Gastroesophageal sphincter (tissue), 4 donors: ENCODE results near the gene PRODH2. TPM values are rescaled to one million over a fixed set of nuclear protein-coding genes. Genes with fewer than 3 reads are reported as not detected.

Source experiments
- ATAC-seq: fragments of 150-250 bp; one replicate; pipeline ENCODE4 v1.9.1; 2016; ENCODE audit warnings: mild to moderate bottlenecking, moderate library complexity
- H3K27ac ChIP-seq, 4 donors: fragments of 200-600 bp; sonication (generic) in 3 of 4; 1 replicate in 3 of 4; 2 replicates in 1 of 4; pipeline ENCODE4 v1.5.1; 2016 to 2019
- H3K27me3 ChIP-seq: fragments of 200-600 bp; sonication (generic); one replicate; pipeline ENCODE4 v1.5.1; 2019
- H3K36me3 ChIP-seq, 2 donors: fragments of 200-600 bp; sonication (generic); one replicate each; pipeline ENCODE4 v1.5.1; 2019; ENCODE audit warnings: control low read depth in 1 of 2
- H3K4me1 ChIP-seq, 3 donors: fragments of 200-600 bp; sonication (generic); 1 replicate in 2 of 3; 2 replicates in 1 of 3; pipeline ENCODE4 v1.5.1; 2016 to 2019; ENCODE audit warnings: control low read depth in 2 of 3
- H3K4me3 ChIP-seq, 2 donors: fragments of 200-600 bp; sonication (generic); one replicate each; pipeline ENCODE4 v1.5.1; 2019; ENCODE audit warnings: mild to moderate bottlenecking in 1 of 2, moderate library complexity in 1 of 2
- H3K9me3 ChIP-seq, 3 donors: fragments of 200-600 bp; sonication (generic); one replicate each; pipeline ENCODE4 v1.5.1; 2017 to 2019; ENCODE audit warnings: control low read depth in 2 of 3
- CTCF ChIP-seq, 4 experiments: fragments of 200-600 bp in 2 of 4; fragments of 450-650 bp in 2 of 4; sonication (generic) in 1 of 4; IDR thresholded peaks; one replicate each; pipeline ENCODE4 v1.5.1; 2017 to 2019; ENCODE audit warnings: antibody characterized with exemption in 4 of 4, mild to moderate bottlenecking in 2 of 4, moderate library complexity in 2 of 4
- EP300 ChIP-seq: sonication (generic); formaldehyde crosslinking; IDR thresholded peaks from one replicate; pipeline ENCODE4 v1.6.1; 2017; ENCODE audit warnings: antibody characterized with exemption, mild to moderate bottlenecking
- POLR2A ChIP-seq, 2 donors: fragments of 450-650 bp; IDR thresholded peaks; one replicate each; pipeline ENCODE4 v1.6.1; 2017; ENCODE audit warnings: antibody characterized with exemption in 2 of 2, mild to moderate bottlenecking in 2 of 2, moderate library complexity in 1 of 2
- POLR2AphosphoS5 ChIP-seq: sonication (generic); formaldehyde crosslinking; IDR thresholded peaks from one replicate; pipeline ENCODE4 v1.6.1; 2017; ENCODE audit warnings: antibody characterized with exemption
- WGBS, 2 donors: methylation state at CpG; one replicate each; pipeline ENCODE4 v1.1.5; 2018; ENCODE audit warnings: low coverage in 1 of 2; 5-methylcytosine and 5-hydroxymethylcytosine counted together
- total RNA-seq, 4 donors: library from RNA; depleted of rRNA; stranded (reverse); fragments of >200 nt; gene quantifications; one replicate each; pipeline ENCODE4 v1.1.0, GENCODE V29; 2016

PRODH2 gene
- total RNA-seq, 4 donors from 2014 or later = not detected

- 12% methylated on average over 3 of the region's 26 CpGs; no CpG with 5 or more reads in 1 of the 2 donors for whole genome bisulfite sequencing, 2 donors
- H3K4me1 ChIP-seq = peaks cover 0 to 23% (median 12%) of the 10 kb centered on the region in 3 donors
- peak overlapping the region in 1 of 2 donors; percentile 36 for H3K4me3 ChIP-seq
- H3K36me3 ChIP-seq = no peaks in the 10 kb centered on the region
- ATAC-seq = no peak
- no peak for TF ChIP-seq POLR2AphosphoS5
- TF ChIP-seq EP300 = no peak
- no peak for TF ChIP-seq POLR2A (IDR thresholded peaks at IDR 0.05)
- H3K27me3 ChIP-seq = peaks cover 98% of the 10 kb centered on the region
- H3K9me3 ChIP-seq = no peaks in the 10 kb centered on the region
- no peak overlapping the region for H3K27ac ChIP-seq
Measured at GRCh38 chr19:35846038-35846668, 33.5 kb upstream of the PRODH2 start.

GRCh38 chr19:35845215-35846037 is 32.8 kb upstream of the PRODH2 start:
- Histone ChIP-seq H3K27ac (no peak overlapping the region), H3K27me3 (peaks cover 95% of the 10 kb centered on the region), H3K4me3 (peak overlapping the region in 1 of 2 donors; percentile 36), H3K4me1 (peaks cover 0 to 23% (median 12%) of the 10 kb centered on the region in 3 donors), H3K9me3 (no peaks in the 10 kb centered on the region), H3K36me3 (no peaks in the 10 kb centered on the region)
- WGBS, 2 donors = 7 to 16% methylated on average over 11 to 14 of the region's 63 CpGs
- TF ChIP-seq POLR2A (IDR thresholded peaks at IDR 0.05) (no peak), CTCF (IDR thresholded peaks at IDR 0.05) (no peak), POLR2AphosphoS5 (no peak), EP300 (no peak)
- ATAC-seq = peak; percentile 34

- no peak for ATAC-seq
- H3K4me1 ChIP-seq = peaks cover 0 to 23% (median 12%) of the 10 kb centered on the region in 3 donors
- H3K27ac ChIP-seq = no peak overlapping the region
- TF ChIP-seq EP300 = no peak
- TF ChIP-seq POLR2A (IDR thresholded peaks at IDR 0.05) = no peak
- TF ChIP-seq POLR2AphosphoS5 = no peak
- no peak for TF ChIP-seq CTCF (IDR thresholded peaks at IDR 0.05)
- peaks cover 87% of the 10 kb centered on the region for H3K27me3 ChIP-seq
- H3K4me3 ChIP-seq = peak overlapping the region in 1 of 2 donors; percentile 36
- 21 to 58% methylated on average over 6 to 16 of the region's 16 CpGs for WGBS, 2 donors
- H3K9me3 ChIP-seq = no peaks in the 10 kb centered on the region
- no peaks in the 10 kb centered on the region for H3K36me3 ChIP-seq
Measured at GRCh38 chr19:35844482-35845214, 32.0 kb upstream of the PRODH2 start.

- H3K4me3 ChIP-seq = no peak overlapping the region
- no peak overlapping the region for H3K27ac ChIP-seq
- no peak for TF ChIP-seq CTCF (IDR thresholded peaks at IDR 0.05)
- no peak for TF ChIP-seq POLR2A (IDR thresholded peaks at IDR 0.05)
- no peak for TF ChIP-seq POLR2AphosphoS5
- no peak for TF ChIP-seq EP300
- no peak for ATAC-seq
- H3K27me3 ChIP-seq = peaks cover 87% of the 10 kb centered on the region
- peaks cover 0 to 7% (median 2%) of the 10 kb centered on the region in 3 donors for H3K9me3 ChIP-seq
- H3K4me1 ChIP-seq = peaks cover 0 to 23% (median 12%) of the 10 kb centered on the region in 3 donors
- H3K36me3 ChIP-seq = no peaks in the 10 kb centered on the region
- 0% methylated on average over 2 of the region's 42 CpGs; no CpG with 5 or more reads in 1 of the 2 donors for WGBS, 2 donors
Measured at GRCh38 chr19:35843676-35844481, 31.2 kb upstream of the PRODH2 start.
